AG04450 (cell line): ENCODE results near the gene KCNH8. TPM values are rescaled to one million over a fixed set of nuclear protein-coding genes. Genes with fewer than 3 reads are reported as not detected.

Experiments
- CTCF ChIA-PET: fragments of 300-600, 350-600 bp; formaldehyde crosslinking; extraction: SDS; loops from one replicate; lab custom pipeline; 2022; ENCODE audit warnings: antibody characterized with exemption, inconsistent platforms; lab: Charles Lee
- POLR2A ChIA-PET: fragments of 350-600 bp; formaldehyde crosslinking; extraction: SDS; loops from one replicate; lab custom pipeline; 2021; ENCODE audit warnings: antibody characterized with exemption, inconsistent platforms; lab: Yijun Ruan, JAX
- DNase-seq: peaks from one replicate; pipeline ENCODE4 v3.0.0-alpha.2; 2011; ENCODE audit warnings: low read depth, low spot score
- H3K27ac ChIP-seq: one replicate; pipeline ENCODE4 v1.5.1; 2012; ENCODE audit warnings: low read depth, low read length, control low read depth
- H3K27me3 ChIP-seq: one replicate; pipeline ENCODE4 v1.6.0; 2012; ENCODE audit warnings: low read length; ENCODE audit not compliant: control insufficient read depth, insufficient read depth
- H3K4me3 ChIP-seq: 2 replicates; pipeline ENCODE4 v1.5.1; 2011; ENCODE audit warnings: mild to moderate bottlenecking, low read depth, low read length, control low read depth
- H3K9me3 ChIP-seq: 2 replicates; pipeline ENCODE4 v1.5.1; 2012; ENCODE audit warnings: low read length; ENCODE audit not compliant: control insufficient read depth, insufficient read depth
- polyA plus RNA-seq: library from polyadenylated mRNA; depleted of rRNA; stranded (reverse); fragments of >200 nt; gene quantifications from 2 replicates; pipeline ENCODE4 v1.2.3, GENCODE V29; 2011
- TF ChIP-seq, protein P1 (sequence below): IDR thresholded peaks from 2 replicates; pipeline ENCODE4 v1.5.1; 2011; ENCODE audit warnings: low read depth, low read length, control low read depth, inconsistent platforms

The KCNH8 gene
- polyA plus RNA-seq, 1 experiment, result not detected

DNA sequence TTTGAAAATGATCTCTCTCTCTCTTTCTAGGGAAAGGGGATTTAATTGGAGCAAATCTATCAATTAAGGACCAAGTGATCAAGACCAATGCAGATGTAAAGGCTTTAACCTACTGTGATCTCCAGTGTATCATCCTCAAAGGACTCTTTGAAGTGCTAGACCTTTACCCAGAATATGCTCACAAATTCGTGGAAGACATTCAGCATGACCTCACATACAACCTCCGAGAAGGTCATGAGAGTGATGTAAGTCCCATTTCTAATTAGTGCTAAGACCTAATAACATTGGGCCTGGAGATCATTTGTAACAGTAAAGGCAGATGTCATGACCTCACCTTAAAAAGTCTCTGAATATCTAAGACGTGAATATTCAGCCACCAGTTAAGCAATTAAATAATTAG is 308.4 kb downstream of the KCNH8 start:
- CTCF ChIA-PET, result no interaction called here
- H3K9me3 ChIP-seq, result peaks cover 6% of the 10 kb centered on the region
- no peaks in the 10 kb centered on the region for H3K27me3 ChIP-seq
- TF ChIP-seq, protein P1, sequence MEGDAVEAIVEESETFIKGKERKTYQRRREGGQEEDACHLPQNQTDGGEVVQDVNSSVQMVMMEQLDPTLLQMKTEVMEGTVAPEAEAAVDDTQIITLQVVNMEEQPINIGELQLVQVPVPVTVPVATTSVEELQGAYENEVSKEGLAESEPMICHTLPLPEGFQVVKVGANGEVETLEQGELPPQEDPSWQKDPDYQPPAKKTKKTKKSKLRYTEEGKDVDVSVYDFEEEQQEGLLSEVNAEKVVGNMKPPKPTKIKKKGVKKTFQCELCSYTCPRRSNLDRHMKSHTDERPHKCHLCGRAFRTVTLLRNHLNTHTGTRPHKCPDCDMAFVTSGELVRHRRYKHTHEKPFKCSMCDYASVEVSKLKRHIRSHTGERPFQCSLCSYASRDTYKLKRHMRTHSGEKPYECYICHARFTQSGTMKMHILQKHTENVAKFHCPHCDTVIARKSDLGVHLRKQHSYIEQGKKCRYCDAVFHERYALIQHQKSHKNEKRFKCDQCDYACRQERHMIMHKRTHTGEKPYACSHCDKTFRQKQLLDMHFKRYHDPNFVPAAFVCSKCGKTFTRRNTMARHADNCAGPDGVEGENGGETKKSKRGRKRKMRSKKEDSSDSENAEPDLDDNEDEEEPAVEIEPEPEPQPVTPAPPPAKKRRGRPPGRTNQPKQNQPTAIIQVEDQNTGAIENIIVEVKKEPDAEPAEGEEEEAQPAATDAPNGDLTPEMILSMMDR, result no peak
- DNase-seq, result no peak
- POLR2A ChIA-PET, result no interaction called here
- no peak overlapping the region for H3K4me3 ChIP-seq
- H3K27ac ChIP-seq, result no peak overlapping the region

DNA sequence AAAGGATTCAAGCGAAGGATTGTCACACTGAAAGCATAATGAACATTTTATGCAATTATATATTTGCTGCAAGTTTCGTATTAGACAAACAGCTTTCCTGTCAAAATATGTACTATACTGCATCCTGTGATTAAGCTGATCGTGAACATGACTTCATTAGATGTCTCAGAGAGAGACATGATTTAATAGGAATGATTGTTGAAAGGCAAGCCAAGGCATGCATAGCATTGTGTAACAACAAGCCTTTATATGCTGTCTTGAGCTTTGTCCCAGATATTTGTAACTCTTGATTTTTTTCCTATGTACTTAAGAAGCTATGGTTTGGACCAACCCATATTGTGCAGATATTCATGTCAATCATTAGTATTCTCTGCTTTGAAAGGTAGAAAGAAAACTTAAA is 309.1 kb downstream of the KCNH8 start:
- Histone ChIP-seq H3K27me3 (no peaks in the 10 kb centered on the region), H3K27ac (no peak overlapping the region), H3K4me3 (no peak overlapping the region), H3K9me3 (peaks cover 3% of the 10 kb centered on the region; the same call in 1 of the 2 replicates)
- DNase-seq, result no peak
- POLR2A ChIA-PET, result no interaction called here
- TF ChIP-seq, protein P1, result no peak
- CTCF ChIA-PET, result no interaction called here

DNA sequence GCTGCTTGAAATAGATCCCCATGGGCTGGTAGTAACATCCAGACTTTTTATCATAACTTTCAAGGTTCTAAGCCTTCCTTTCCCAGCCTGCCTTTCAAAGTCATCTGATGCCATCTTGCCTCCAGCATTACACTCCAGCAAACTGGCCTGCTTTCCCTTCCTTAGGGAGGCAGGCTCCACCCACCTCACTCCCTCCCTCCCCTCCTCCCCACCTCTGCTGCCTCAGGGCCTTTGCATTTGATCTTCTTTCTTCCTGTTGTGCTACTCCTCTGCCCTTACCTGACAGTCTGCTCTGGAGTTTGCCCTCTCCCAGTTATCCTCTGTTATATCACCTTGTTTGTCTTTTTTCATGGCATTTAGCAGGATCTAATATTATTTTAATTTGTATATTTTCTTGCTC is 319.5 kb downstream of the KCNH8 start:
- no peaks in the 10 kb centered on the region for H3K27me3 ChIP-seq
- no peak overlapping the region for H3K4me3 ChIP-seq
- CTCF ChIA-PET, result no interaction called here
- H3K27ac ChIP-seq, result no peak overlapping the region
- peaks cover 3% of the 10 kb centered on the region for H3K9me3 ChIP-seq
- POLR2A ChIA-PET, result no interaction called here
- DNase-seq, result no peak
- TF ChIP-seq, protein P1, result no peak

DNA sequence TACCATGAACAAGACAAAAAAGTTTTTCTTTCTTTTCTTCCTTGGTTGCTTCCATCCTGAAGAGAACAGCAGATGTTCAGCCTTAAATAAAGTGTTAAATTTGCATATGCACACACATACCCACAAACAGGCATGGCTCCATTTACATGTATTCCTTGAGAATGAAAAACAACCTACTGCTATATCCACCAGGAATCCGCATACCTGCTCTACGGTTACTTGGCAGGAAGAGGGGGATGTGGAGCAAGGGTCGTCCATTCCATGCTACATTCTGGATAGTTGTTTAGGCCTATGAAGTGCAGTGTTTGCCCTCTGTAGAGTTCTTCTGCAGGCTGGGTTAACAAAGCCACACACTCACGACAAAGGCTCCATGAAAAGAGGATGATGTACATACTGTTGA is 322.8 kb downstream of the KCNH8 start:
- no peaks in the 10 kb centered on the region for H3K27me3 ChIP-seq
- ChIA-PET CTCF (no interaction called here), POLR2A (no interaction called here)
- no peak overlapping the region for H3K27ac ChIP-seq
- no peak for DNase-seq
- TF ChIP-seq, protein P1, result no peak
- H3K4me3 ChIP-seq, result no peak overlapping the region
- peaks cover 3% of the 10 kb centered on the region; the same call in 1 of the 2 replicates for H3K9me3 ChIP-seq

DNA sequence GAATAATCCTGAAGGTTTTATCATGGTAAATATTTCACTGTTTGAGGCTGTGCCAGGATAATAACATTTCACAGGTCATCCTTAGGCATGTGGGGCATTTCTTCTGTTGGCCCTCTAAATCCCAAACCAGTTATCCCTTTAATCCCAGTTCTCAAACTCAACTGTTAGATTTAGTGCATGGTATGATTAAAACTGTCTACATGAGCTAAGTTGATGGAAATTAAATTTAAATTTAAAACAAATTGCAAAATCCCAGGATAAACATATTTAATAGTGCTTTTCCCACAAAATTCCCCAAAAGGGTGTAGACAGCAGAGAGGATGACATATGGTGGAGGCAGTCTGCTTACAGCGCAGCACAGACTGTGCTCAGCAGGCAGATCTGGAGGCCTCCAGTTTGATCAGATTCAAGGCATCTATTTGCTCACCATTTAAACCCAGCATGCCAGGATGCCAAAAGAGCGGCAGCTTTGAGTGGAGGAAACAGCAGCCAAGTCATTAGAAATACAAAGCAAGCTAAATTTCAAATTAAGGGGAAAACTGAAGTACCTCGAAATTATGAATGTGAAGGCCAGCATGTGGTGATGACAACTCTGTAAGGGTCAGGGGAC is 325.8 kb downstream of the KCNH8 start:
- TF ChIP-seq, protein P1, result no peak
- POLR2A ChIA-PET, result no interaction called here

More for the DNA sequence above, 325.8 kb downstream of the KCNH8 start:
- no peak for DNase-seq
- CTCF ChIA-PET, result no interaction called here
- Histone ChIP-seq H3K9me3 (peaks cover 3% of the 10 kb centered on the region; the same call in 1 of the 2 replicates), H3K4me3 (no peak overlapping the region), H3K27ac (no peak overlapping the region), H3K27me3 (no peaks in the 10 kb centered on the region)
